Liver (tissue), 9 donors: ENCODE results near the gene TLN1. TPM values are rescaled to one million over a fixed set of nuclear protein-coding genes. Genes with fewer than 3 reads are reported as not detected.

Experiments used
- DNase-seq: peaks from one replicate; pipeline ENCODE4 v3.0.0-alpha.2; 2017; ENCODE audit warnings: low spot score
- H3K27ac ChIP-seq, 2 donors: one replicate each; pipeline ENCODE4 v1.7.0; 2013; ENCODE audit warnings: inconsistent platforms in 2 of 2, low read length in 2 of 2, control low read depth in 1 of 2, low read depth in 1 of 2, mild to moderate bottlenecking in 1 of 2
- H3K27me3 ChIP-seq, 4 donors: one replicate each; pipeline versions ENCODE4 v1.6.1 to v1.7.0; 2013; ENCODE audit warnings: low read length in 3 of 4, inconsistent platforms in 1 of 4, mild to moderate bottlenecking in 1 of 4, moderate library complexity in 1 of 4; ENCODE audit not compliant: control insufficient read depth in 4 of 4, insufficient read depth in 4 of 4
- H3K36me3 ChIP-seq, 4 donors: one replicate each; pipeline versions ENCODE4 v1.6.1 to v1.7.0; 2013; ENCODE audit warnings: low read length in 3 of 4, mild to moderate bottlenecking in 3 of 4, low read depth in 1 of 4, moderate library complexity in 1 of 4; ENCODE audit not compliant: control insufficient read depth in 4 of 4, insufficient read depth in 3 of 4
- H3K4me1 ChIP-seq, 4 donors: one replicate each; pipeline versions ENCODE4 v1.6.1 to v1.7.0; 2013; ENCODE audit warnings: low read length in 3 of 4, mild to moderate bottlenecking in 3 of 4, moderate library complexity in 1 of 4; ENCODE audit not compliant: control insufficient read depth in 4 of 4, insufficient read depth in 4 of 4
- H3K4me3 ChIP-seq, 3 donors: one replicate each; pipeline versions ENCODE4 v1.6.1 to v1.7.0; 2013; ENCODE audit warnings: low read length in 3 of 3, control low read depth in 1 of 3, low read depth in 1 of 3, mild to moderate bottlenecking in 1 of 3
- H3K9ac ChIP-seq, 2 donors: one replicate each; pipeline ENCODE4 v1.7.0; 2013; ENCODE audit warnings: low read length in 2 of 2, mild to moderate bottlenecking in 2 of 2, moderate library complexity in 2 of 2, control low read depth in 1 of 2, low read depth in 1 of 2
- H3K9me3 ChIP-seq, 4 donors: one replicate each; pipeline versions ENCODE4 v1.6.1 to v1.7.0; 2013; ENCODE audit warnings: low read length in 3 of 4; ENCODE audit not compliant: control insufficient read depth in 4 of 4
- EGR1 ChIP-seq, 2 donors: IDR thresholded peaks; 2 replicates each; pipeline ENCODE4 v1.6.1; 2016 to 2018; ENCODE audit warnings: antibody characterized with exemption in 2 of 2, low read depth in 2 of 2
- FOXA1 ChIP-seq: IDR thresholded peaks from 2 replicates; pipeline ENCODE4 v1.6.1; 2016; ENCODE audit warnings: antibody characterized with exemption
- FOXA2 ChIP-seq: IDR thresholded peaks from 2 replicates; pipeline ENCODE4 v1.6.1; 2016; ENCODE audit warnings: antibody characterized with exemption
- GABPA ChIP-seq, 2 donors: IDR thresholded peaks in 1 of 2; conservative IDR thresholded peaks in 1 of 2; 2 replicates each; pipeline ENCODE4 v1.6.1; 2016; ENCODE audit warnings: antibody characterized with exemption in 2 of 2, mild to moderate bottlenecking in 1 of 2, moderate library complexity in 1 of 2
- HNF4A ChIP-seq, 2 donors: conservative IDR thresholded peaks; 2 replicates each; pipeline ENCODE4 v1.6.1; 2016; ENCODE audit warnings: antibody characterized with exemption in 2 of 2, mild to moderate bottlenecking in 2 of 2
- HNF4G ChIP-seq: IDR thresholded peaks from 2 replicates; pipeline ENCODE4 v1.6.1; 2016; ENCODE audit warnings: antibody characterized with exemption
- NR2F2 ChIP-seq: IDR thresholded peaks from 2 replicates; pipeline ENCODE4 v1.6.1; 2016; ENCODE audit warnings: antibody characterized with exemption
- RAD21 ChIP-seq, 2 donors: IDR thresholded peaks; 2 replicates each; pipeline ENCODE4 v1.6.1; 2016; ENCODE audit warnings: antibody characterized with exemption in 2 of 2, mild to moderate bottlenecking in 2 of 2
- RXRA ChIP-seq, 2 donors: IDR thresholded peaks; 2 replicates each; pipeline ENCODE4 v1.6.1; 2017 to 2018; ENCODE audit warnings: antibody characterized with exemption in 2 of 2, mild to moderate bottlenecking in 1 of 2
- SP1 ChIP-seq: IDR thresholded peaks from 2 replicates; pipeline ENCODE4 v1.6.1; 2018; ENCODE audit warnings: antibody characterized with exemption, mild to moderate bottlenecking
- TAF1 ChIP-seq: conservative IDR thresholded peaks from 2 replicates; pipeline ENCODE4 v1.6.1; 2016; ENCODE audit warnings: antibody characterized with exemption, mild to moderate bottlenecking
- YY1 ChIP-seq: IDR thresholded peaks from 2 replicates; pipeline ENCODE4 v1.6.1; 2016; ENCODE audit warnings: antibody characterized with exemption, mild to moderate bottlenecking
- WGBS: extraction: QIAGEN DNeasy Blood & Tissue Kit; methylation state at CpG from one replicate; pipeline ENCODE4 v1.1.7; 2013; 5-methylcytosine and 5-hydroxymethylcytosine counted together
- polyA plus RNA-seq, 2 donors: library from polyadenylated mRNA; stranded (reverse) in 1 of 2; unstranded in 1 of 2; fragments of 200-250 nt in 1 of 2; fragments of >200 nt in 1 of 2; fragmentation: Nextera tagmentation in 1 of 2; extraction: Ambion mirVana in 1 of 2; gene quantifications; one replicate each; pipeline versions ENCODE4 v1.2.1 to v1.2.3, GENCODE V29; 2013 to 2015
- total RNA-seq, 2 donors: library from RNA; depleted of rRNA; stranded (reverse); fragments of >200 nt; gene quantifications; one replicate each; pipeline ENCODE4 v1.2.3, GENCODE V29; 2014
- TF ChIP-seq, protein P1 (sequence below): IDR thresholded peaks from 2 replicates; pipeline ENCODE4 v1.6.1; 2016; ENCODE audit warnings: antibody characterized with exemption
- TF ChIP-seq, protein P2 (sequence below): fragments of 150-350 bp; IDR thresholded peaks from 2 replicates; pipeline ENCODE4 v1.5.1; 2017; ENCODE audit warnings: improper control_type of control experiment, low read depth, low read length; ENCODE audit not compliant: missing input control
- TF ChIP-seq, protein P3 (sequence below): IDR thresholded peaks from 2 replicates; pipeline ENCODE4 v1.6.1; 2016; ENCODE audit warnings: antibody characterized with exemption
- TF ChIP-seq, protein P4 (sequence below): IDR thresholded peaks from 2 replicates; pipeline ENCODE4 v1.6.1; 2016; ENCODE audit warnings: antibody characterized with exemption
- TF ChIP-seq, protein P5 (sequence below): IDR thresholded peaks from 2 replicates; pipeline ENCODE4 v1.6.1; 2016; ENCODE audit warnings: antibody characterized with exemption, mild to moderate bottlenecking
- donor health status: healthy.
- donor health status: healthy.
- donor health status: healthy.
- donor health status: healthy.
- donor health status: healthy.

Gene TLN1
- total and polyA plus RNA-seq, 4 donors, result 24.5 to 184 (median 125) TPM

DNA sequence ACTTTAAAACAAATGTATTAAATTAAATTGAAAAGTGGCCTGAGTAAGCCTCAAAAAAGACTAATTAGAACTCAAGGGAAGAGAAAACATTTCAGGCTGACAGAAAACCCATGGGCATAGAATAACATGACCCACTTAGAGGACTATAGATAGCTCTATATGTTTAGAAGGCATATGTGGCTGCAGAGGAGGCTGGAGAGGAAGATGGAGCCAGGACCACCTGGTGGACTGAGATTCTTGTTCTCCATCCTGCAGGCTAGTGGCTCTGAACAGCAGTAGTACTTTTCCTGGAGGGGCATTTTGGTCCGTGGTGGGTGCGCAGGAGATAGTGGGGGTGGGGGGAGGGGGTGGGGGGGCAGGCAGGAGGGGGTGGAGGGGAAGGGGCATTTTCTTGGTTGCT, 49.1 kb upstream of the TLN1 start:
- DNase-seq, result no peak
- Histone ChIP-seq H3K9ac (no peak overlapping the region), H3K9me3 (no peaks in the 10 kb centered on the region), H3K36me3 (peaks cover 0 to 2% (median 0%) of the 10 kb centered on the region in 4 donors), H3K4me1 (no peaks in the 10 kb centered on the region), H3K27ac (no peak overlapping the region), H3K4me3 (no peak overlapping the region), H3K27me3 (no peaks in the 10 kb centered on the region)
- TF ChIP-seq NR2F2 (no peak), SP1 (no peak), HNF4A (conservative IDR thresholded peaks at IDR 0.05) (no peak), EGR1 (IDR thresholded peaks at IDR 0.05; ENCODE audit: low read depth in 2 of 2) (no peak), RXRA (IDR thresholded peaks at IDR 0.05) (no peak), YY1 (no peak), GABPA (IDR thresholded peaks at IDR 0.05 in 1 of 2, conservative IDR thresholded peaks at IDR 0.05 in 1 of 2) (no peak), FOXA1 (no peak), HNF4G (no peak), RAD21 (IDR thresholded peaks at IDR 0.05) (no peak), TAF1 (no peak), FOXA2 (no peak)
- TF ChIP-seq, protein P1, sequence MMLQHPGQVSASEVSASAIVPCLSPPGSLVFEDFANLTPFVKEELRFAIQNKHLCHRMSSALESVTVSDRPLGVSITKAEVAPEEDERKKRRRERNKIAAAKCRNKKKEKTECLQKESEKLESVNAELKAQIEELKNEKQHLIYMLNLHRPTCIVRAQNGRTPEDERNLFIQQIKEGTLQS, result no peak
- TF ChIP-seq, protein P2, sequence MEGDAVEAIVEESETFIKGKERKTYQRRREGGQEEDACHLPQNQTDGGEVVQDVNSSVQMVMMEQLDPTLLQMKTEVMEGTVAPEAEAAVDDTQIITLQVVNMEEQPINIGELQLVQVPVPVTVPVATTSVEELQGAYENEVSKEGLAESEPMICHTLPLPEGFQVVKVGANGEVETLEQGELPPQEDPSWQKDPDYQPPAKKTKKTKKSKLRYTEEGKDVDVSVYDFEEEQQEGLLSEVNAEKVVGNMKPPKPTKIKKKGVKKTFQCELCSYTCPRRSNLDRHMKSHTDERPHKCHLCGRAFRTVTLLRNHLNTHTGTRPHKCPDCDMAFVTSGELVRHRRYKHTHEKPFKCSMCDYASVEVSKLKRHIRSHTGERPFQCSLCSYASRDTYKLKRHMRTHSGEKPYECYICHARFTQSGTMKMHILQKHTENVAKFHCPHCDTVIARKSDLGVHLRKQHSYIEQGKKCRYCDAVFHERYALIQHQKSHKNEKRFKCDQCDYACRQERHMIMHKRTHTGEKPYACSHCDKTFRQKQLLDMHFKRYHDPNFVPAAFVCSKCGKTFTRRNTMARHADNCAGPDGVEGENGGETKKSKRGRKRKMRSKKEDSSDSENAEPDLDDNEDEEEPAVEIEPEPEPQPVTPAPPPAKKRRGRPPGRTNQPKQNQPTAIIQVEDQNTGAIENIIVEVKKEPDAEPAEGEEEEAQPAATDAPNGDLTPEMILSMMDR, result no peak
- TF ChIP-seq, protein P3, sequence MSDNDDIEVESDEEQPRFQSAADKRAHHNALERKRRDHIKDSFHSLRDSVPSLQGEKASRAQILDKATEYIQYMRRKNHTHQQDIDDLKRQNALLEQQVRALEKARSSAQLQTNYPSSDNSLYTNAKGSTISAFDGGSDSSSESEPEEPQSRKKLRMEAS, result no peak
- TF ChIP-seq, protein P4, sequence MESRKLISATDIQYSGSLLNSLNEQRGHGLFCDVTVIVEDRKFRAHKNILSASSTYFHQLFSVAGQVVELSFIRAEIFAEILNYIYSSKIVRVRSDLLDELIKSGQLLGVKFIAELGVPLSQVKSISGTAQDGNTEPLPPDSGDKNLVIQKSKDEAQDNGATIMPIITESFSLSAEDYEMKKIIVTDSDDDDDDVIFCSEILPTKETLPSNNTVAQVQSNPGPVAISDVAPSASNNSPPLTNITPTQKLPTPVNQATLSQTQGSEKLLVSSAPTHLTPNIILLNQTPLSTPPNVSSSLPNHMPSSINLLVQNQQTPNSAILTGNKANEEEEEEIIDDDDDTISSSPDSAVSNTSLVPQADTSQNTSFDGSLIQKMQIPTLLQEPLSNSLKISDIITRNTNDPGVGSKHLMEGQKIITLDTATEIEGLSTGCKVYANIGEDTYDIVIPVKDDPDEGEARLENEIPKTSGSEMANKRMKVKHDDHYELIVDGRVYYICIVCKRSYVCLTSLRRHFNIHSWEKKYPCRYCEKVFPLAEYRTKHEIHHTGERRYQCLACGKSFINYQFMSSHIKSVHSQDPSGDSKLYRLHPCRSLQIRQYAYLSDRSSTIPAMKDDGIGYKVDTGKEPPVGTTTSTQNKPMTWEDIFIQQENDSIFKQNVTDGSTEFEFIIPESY, result no peak
- TF ChIP-seq, protein P5, sequence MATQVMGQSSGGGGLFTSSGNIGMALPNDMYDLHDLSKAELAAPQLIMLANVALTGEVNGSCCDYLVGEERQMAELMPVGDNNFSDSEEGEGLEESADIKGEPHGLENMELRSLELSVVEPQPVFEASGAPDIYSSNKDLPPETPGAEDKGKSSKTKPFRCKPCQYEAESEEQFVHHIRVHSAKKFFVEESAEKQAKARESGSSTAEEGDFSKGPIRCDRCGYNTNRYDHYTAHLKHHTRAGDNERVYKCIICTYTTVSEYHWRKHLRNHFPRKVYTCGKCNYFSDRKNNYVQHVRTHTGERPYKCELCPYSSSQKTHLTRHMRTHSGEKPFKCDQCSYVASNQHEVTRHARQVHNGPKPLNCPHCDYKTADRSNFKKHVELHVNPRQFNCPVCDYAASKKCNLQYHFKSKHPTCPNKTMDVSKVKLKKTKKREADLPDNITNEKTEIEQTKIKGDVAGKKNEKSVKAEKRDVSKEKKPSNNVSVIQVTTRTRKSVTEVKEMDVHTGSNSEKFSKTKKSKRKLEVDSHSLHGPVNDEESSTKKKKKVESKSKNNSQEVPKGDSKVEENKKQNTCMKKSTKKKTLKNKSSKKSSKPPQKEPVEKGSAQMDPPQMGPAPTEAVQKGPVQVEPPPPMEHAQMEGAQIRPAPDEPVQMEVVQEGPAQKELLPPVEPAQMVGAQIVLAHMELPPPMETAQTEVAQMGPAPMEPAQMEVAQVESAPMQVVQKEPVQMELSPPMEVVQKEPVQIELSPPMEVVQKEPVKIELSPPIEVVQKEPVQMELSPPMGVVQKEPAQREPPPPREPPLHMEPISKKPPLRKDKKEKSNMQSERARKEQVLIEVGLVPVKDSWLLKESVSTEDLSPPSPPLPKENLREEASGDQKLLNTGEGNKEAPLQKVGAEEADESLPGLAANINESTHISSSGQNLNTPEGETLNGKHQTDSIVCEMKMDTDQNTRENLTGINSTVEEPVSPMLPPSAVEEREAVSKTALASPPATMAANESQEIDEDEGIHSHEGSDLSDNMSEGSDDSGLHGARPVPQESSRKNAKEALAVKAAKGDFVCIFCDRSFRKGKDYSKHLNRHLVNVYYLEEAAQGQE, result no peak
- 74% methylated on average over 2 of the region's 2 CpGs for WGBS

DNA sequence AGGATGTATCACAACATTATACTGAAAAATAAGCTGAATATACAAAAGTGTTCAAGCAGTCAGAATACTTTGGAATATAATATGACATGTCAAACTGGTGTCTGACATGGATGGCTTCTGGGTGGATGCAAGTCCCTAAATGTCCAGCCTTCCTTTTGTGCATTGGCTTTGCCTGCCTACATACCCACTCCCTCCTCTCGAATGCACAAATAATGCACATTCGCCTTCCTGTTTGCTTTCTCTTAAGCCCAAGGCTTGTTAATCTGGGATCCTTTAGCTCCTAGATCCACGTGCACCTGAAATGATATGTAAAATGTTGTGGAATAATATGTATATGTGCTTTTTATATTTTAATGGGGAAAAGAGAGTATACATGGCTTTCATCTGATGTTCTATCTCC, 46.5 kb upstream of the TLN1 start:
- no peaks in the 10 kb centered on the region for H3K27me3 ChIP-seq
- TF ChIP-seq, protein P2, result no peak
- no peak overlapping the region for H3K4me3 ChIP-seq
- H3K27ac ChIP-seq, result no peak overlapping the region
- no peak overlapping the region for H3K9ac ChIP-seq
- peaks cover 0 to 10% (median 6%) of the 10 kb centered on the region in 4 donors for H3K4me1 ChIP-seq
- H3K9me3 ChIP-seq, result no peaks in the 10 kb centered on the region
- H3K36me3 ChIP-seq, result peaks cover 0 to 1% (median 0%) of the 10 kb centered on the region in 4 donors
- WGBS, result 97% methylated on average over 3 of the region's 3 CpGs
- no peak for DNase-seq
